Cardiac fibroblast (primary cell): ENCODE results near the gene UGT1A10.
"Not testable (repeated sequence)": the region's sequence is repeated elsewhere in the genome, so short reads cannot be mapped to it uniquely, and the experiment has no call there.

ENCODE experiments used
- DNase-seq, 2 donors: peaks; one replicate each; pipeline versions ENCODE4 v3.0.0 to v3.0.0-alpha.2; 2010; ENCODE audit warnings: low read depth in 2 of 2
- H3K4me3 ChIP-seq, 2 donors: replicated peaks in 1 of 2; 1 replicate in 1 of 2; 2 replicates in 1 of 2; pipeline ENCODE4 v1.5.1; 2011; ENCODE audit warnings: low read depth in 2 of 2, low read length in 2 of 2, mild to moderate bottlenecking in 2 of 2, moderate library complexity in 1 of 2
- TF ChIP-seq, protein P1 (sequence below): IDR thresholded peaks from one replicate; pipeline ENCODE4 v1.5.1; 2011; ENCODE audit warnings: low read depth, mild to moderate bottlenecking, low read length, inconsistent platforms

UGT1A10 gene

GRCh38 chr2:233603520-233603919, 32.7 kb upstream of the UGT1A10 start:
- DNase-seq, result no peak
- TF ChIP-seq, protein P1, sequence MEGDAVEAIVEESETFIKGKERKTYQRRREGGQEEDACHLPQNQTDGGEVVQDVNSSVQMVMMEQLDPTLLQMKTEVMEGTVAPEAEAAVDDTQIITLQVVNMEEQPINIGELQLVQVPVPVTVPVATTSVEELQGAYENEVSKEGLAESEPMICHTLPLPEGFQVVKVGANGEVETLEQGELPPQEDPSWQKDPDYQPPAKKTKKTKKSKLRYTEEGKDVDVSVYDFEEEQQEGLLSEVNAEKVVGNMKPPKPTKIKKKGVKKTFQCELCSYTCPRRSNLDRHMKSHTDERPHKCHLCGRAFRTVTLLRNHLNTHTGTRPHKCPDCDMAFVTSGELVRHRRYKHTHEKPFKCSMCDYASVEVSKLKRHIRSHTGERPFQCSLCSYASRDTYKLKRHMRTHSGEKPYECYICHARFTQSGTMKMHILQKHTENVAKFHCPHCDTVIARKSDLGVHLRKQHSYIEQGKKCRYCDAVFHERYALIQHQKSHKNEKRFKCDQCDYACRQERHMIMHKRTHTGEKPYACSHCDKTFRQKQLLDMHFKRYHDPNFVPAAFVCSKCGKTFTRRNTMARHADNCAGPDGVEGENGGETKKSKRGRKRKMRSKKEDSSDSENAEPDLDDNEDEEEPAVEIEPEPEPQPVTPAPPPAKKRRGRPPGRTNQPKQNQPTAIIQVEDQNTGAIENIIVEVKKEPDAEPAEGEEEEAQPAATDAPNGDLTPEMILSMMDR, result no peak
- H3K4me3 ChIP-seq, result no peak overlapping the region

DNA sequence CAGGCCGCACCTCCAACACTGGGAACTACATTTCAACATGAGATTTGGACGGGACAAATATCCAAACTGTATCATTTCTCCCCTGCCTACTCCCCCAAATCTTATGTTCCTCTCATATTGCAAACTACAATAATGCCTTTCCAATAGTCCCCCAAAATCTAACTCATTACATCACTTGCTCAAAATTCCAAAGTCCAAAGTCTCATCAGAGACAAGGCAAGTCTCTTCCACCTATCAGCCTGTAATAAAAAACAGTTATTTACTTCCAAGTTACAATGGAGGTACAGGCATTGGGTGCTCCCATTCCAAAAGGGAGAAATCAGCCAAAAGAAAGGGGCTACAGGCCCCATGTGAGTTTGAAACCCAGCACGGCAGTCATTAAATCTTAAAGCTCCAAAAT, 31.4 kb upstream of the UGT1A10 start:
- TF ChIP-seq, protein P1, result no peak
- DNase-seq, result no peak

DNA sequence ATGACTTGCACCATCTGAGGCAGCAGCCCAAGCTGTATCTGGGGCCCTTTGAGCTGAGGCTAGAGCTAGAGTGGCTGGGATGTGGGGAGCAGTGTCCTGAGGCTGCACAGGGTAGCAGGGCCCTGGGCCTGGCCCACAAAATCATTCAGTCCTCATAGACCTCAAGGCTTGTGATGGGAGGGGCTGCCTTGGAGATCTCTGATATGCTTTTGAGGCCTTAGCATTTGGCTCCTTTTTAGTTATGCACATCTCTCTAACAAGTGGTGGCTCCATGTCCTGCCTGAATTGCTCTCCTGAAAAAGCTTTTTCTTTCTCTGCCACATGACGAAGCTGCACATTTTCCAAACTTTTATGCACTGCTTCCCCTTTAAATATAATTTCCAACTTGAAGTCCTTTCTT, 30.6 kb upstream of the UGT1A10 start:
- DNase-seq, result no peak
- no peak overlapping the region for H3K4me3 ChIP-seq
- TF ChIP-seq, protein P1, result no peak

More for the DNA sequence above, 31.4 kb upstream of the UGT1A10 start:
- H3K4me3 ChIP-seq, result no peak overlapping the region

DNA sequence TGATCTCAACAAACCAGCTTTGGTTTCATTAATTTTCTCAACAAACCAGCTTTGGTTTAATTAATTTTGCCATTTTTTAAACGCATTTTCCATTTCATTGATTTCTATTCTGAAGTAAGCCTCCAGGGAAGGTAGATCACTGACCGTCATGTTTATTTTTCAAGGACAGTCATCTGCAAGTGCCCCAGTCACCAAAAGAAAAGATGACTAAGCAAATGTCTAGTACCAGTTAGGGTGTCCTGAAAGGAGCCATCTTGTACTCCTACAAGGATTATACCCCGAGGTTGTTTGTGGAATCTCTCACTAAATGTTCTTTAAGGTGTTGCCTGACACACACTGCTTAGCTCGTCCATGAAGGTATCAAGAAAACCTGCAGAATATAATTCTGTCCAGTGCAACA, 25.0 kb upstream of the UGT1A10 start:
- no peak for DNase-seq
- H3K4me3 ChIP-seq, result no peak overlapping the region
- TF ChIP-seq, protein P1, result no peak

DNA sequence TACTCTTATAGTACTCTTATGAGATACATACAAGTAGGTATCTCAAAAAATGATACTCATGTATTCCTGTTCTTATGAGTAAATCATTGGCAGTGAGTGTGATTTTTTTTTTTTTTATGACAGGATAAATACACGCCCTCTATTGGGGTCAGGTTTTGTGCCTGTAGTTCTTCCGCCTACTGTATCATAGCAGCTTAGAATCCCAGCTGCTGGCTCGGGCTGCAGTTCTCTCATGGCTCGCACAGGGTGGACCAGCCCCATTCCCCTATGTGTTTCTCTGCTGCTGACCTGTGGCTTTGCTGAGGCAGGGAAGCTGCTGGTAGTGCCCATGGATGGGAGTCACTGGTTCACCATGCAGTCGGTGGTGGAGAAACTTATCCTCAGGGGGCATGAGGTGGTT, 18.8 kb upstream of the UGT1A10 start, which contains the start of gene UGT1A8:
TSS of gene UGT1A8 (plus strand) at position 158 of the 400 bp plus-strand sequence. CDS start at position 233, 75 bp downstream.
- not testable (repeated sequence) for DNase-seq, H3K4me3 ChIP-seq

GRCh38 chr2:233620204-233620603, 16.0 kb upstream of the UGT1A10 start:
- no peak for DNase-seq
- TF ChIP-seq, protein P1, result no peak
- no peak overlapping the region for H3K4me3 ChIP-seq

DNA sequence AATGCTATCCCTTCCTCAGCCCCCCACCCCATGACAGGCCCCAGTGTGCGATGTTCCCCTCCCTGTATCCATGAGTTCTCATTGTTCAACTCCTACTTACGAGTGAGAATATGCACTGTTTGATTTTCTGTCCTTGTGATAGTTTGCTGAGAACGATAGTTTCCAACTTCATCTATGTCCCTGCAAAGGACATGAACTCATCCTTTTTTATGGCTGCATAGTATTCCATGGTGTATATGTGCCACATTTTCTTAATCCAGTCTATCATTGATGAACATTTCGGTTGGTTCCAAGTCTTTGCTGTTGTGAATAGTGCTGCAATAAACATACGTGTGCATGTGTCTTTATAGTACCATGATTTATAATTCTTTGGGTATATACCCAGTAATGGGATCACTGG, 14.4 kb upstream of the UGT1A10 start:
- DNase-seq, H3K4me3 ChIP-seq: not testable (repeated sequence)

- no peak for DNase-seq
- H3K4me3 ChIP-seq, result no peak overlapping the region
- TF ChIP-seq, protein P1, result no peak
Measured at GRCh38 chr2:233627331-233628025, 8.8 kb upstream of the UGT1A10 start.
